Panc1 (cell line): ENCODE measurements around the gene FAM216B. TPM values are rescaled to one million over a fixed set of nuclear protein-coding genes. Genes with fewer than 3 reads are reported as not detected.

Experiments used
- ATAC-seq: fragments of 200-7000 bp; cut with Tn5 transposase; 2 replicates; pipeline ENCODE4 v1.9.1; 2020; ENCODE audit warnings: mild to moderate bottlenecking, moderate library complexity
- BruUV-seq: library from RNA; stranded (reverse); fragments of 400-500 nt; replicated peaks from 2 replicates; lab custom pipeline; 2021; lab: Mats Ljungman, UMichigan
- CTCF ChIA-PET: fragments of 300-600 bp; sonication (Branson Sonifier 250); formaldehyde crosslinking; loops from one replicate; lab custom pipeline; 2022; ENCODE audit warnings: antibody characterized with exemption; lab: Charles Lee
- POLR2A ChIA-PET: fragments of 300-600 bp; sonication (Branson Sonifier 250); formaldehyde crosslinking; loops from one replicate; lab custom pipeline; 2022; ENCODE audit warnings: antibody characterized with exemption; lab: Charles Lee
- DNase-seq: peaks from one replicate; pipeline ENCODE4 v3.0.0-alpha.2; 2010; ENCODE audit warnings: low read depth, low spot score
- H3K27ac ChIP-seq: 2 replicates; pipeline ENCODE4 v1.5.1; 2011; ENCODE audit warnings: mild to moderate bottlenecking, low read length, inconsistent platforms
- H3K27me3 ChIP-seq: fragments of 200-500 bp; sonication (Bioruptor generic); 2 replicates; pipeline ENCODE4 v1.6.0; 2014; ENCODE audit warnings: low read length, inconsistent platforms; ENCODE audit not compliant: control insufficient read depth, insufficient read depth
- H3K36me3 ChIP-seq: fragments of 200-500 bp; sonication (Bioruptor generic); 2 replicates; pipeline ENCODE4 v1.5.1; 2014; ENCODE audit warnings: inconsistent platforms, mild to moderate bottlenecking, low read length, moderate library complexity; ENCODE audit not compliant: control insufficient read depth, insufficient read depth
- H3K4me1 ChIP-seq: 2 replicates; pipeline ENCODE4 v1.5.1; 2011; ENCODE audit warnings: inconsistent platforms, mild to moderate bottlenecking, low read length, moderate library complexity; ENCODE audit not compliant: control insufficient read depth, insufficient read depth
- H3K4me3 ChIP-seq, 2 experiments: 2 replicates each; pipeline ENCODE4 v1.5.1; 2011 to 2012; ENCODE audit warnings: low read depth in 2 of 2, low read length in 2 of 2, mild to moderate bottlenecking in 2 of 2, inconsistent platforms in 1 of 2, moderate library complexity in 1 of 2
- H3K9me3 ChIP-seq: fragments of 200-500 bp; sonication (Bioruptor generic); 2 replicates; pipeline ENCODE4 v1.5.1; 2014; ENCODE audit warnings: low read depth, mild to moderate bottlenecking, inconsistent platforms, low read length, moderate library complexity; ENCODE audit not compliant: control insufficient read depth, insufficient read depth
- CTCF ChIP-seq: fragments of 450-650 bp; IDR thresholded peaks from 2 replicates; pipeline ENCODE4 v1.5.1; 2017; ENCODE audit warnings: mild to moderate bottlenecking
- POLR2AphosphoS5 ChIP-seq: IDR thresholded peaks from 2 replicates; pipeline ENCODE4 v1.6.1; 2012; ENCODE audit warnings: mild to moderate bottlenecking, low read depth, low read length, moderate library complexity
- REST ChIP-seq, 2 experiments: IDR thresholded peaks; 2 replicates each; pipeline ENCODE4 v1.6.1; 2011 to 2012; ENCODE audit warnings: low read depth in 2 of 2, control low read depth in 1 of 2, low read length in 1 of 2, mild to moderate bottlenecking in 1 of 2, moderate library complexity in 1 of 2; ENCODE audit not compliant: insufficient read depth in 1 of 2
- SIN3A ChIP-seq: IDR thresholded peaks from 2 replicates; pipeline ENCODE4 v1.6.1; 2012; ENCODE audit warnings: low read depth, mild to moderate bottlenecking, low read length, moderate library complexity, borderline replicate concordance; ENCODE audit not compliant: insufficient read depth
- TCF7L2 ChIP-seq: IDR thresholded peaks from 2 replicates; pipeline ENCODE4 v1.6.1; 2011; ENCODE audit warnings: mild to moderate bottlenecking, low read depth, low read length, inconsistent platforms
- in situ Hi-C: cut with HindIII; loops from 2 replicates; pipeline ENCODE4 v1.10.0; 2016; ENCODE audit warnings: low sequenced_read_pairs, low pct_unique_long_range_greater_than_20kb
- intact Hi-C: fragments of 100-400 bp; cut with micrococcal nuclease; formaldehyde crosslinking; loops from one replicate; pipeline ENCODE4 v1.10.0; 2022; ENCODE audit not compliant: unreplicated experiment
- total RNA-seq: library from RNA; stranded (reverse); gene quantifications from one replicate; pipeline ENCODE4 v1.2.1, GENCODE V29; 2021; ENCODE audit not compliant: unreplicated experiment

Gene FAM216B
- total RNA-seq, 1 experiment from 2014 or later = 0.05 TPM

GRCh38 chr13:42812316-42812715 lies 30.9 kb downstream of the FAM216B start:
- no TSS peak for BruUV-seq
- Histone ChIP-seq H3K27me3 (no peaks in the 10 kb centered on the region), H3K9me3 (no peaks in the 10 kb centered on the region), H3K27ac (no peak overlapping the region), H3K4me1 (no peaks in the 10 kb centered on the region), H3K36me3 (no peaks in the 10 kb centered on the region), H3K4me3 (no peak overlapping the region)
- in situ Hi-C loops (no loop called here), intact Hi-C loops (no loop called here)
- TF ChIP-seq SIN3A (no peak), POLR2AphosphoS5 (no peak), REST (IDR thresholded peaks at IDR 0.05; ENCODE audit: insufficient read depth in 1 of 2, low read depth in 2 of 2, low read length in 1 of 2) (no peak), TCF7L2 (no peak), CTCF (no peak)
- ChIA-PET CTCF (no interaction called here), POLR2A (no interaction called here)
- no peak for DNase-seq
- ATAC-seq = no peak

- in situ Hi-C loops (no loop called here), intact Hi-C loops (no loop called here)
- no peak for DNase-seq
- no peak for TF ChIP-seq TCF7L2
- TF ChIP-seq CTCF = no peak
- TF ChIP-seq SIN3A = no peak
- ATAC-seq = no peak
- no peaks in the 10 kb centered on the region for H3K27me3 ChIP-seq
- H3K27ac ChIP-seq = no peak overlapping the region
- no peak overlapping the region for H3K4me3 ChIP-seq
- ChIA-PET POLR2A (no interaction called here), CTCF (no interaction called here)
- no peaks in the 10 kb centered on the region for H3K4me1 ChIP-seq
- no peaks in the 10 kb centered on the region for H3K36me3 ChIP-seq
- no peaks in the 10 kb centered on the region for H3K9me3 ChIP-seq
- no TSS peak for BruUV-seq
Measured at GRCh38 chr13:42814868-42815267, 33.5 kb downstream of the FAM216B start.
